ENCODE results near the gene KPRP. TPM values are rescaled to one million over a fixed set of nuclear protein-coding genes. Genes with fewer than 3 reads are reported as not detected.

Gene KPRP, protein sequence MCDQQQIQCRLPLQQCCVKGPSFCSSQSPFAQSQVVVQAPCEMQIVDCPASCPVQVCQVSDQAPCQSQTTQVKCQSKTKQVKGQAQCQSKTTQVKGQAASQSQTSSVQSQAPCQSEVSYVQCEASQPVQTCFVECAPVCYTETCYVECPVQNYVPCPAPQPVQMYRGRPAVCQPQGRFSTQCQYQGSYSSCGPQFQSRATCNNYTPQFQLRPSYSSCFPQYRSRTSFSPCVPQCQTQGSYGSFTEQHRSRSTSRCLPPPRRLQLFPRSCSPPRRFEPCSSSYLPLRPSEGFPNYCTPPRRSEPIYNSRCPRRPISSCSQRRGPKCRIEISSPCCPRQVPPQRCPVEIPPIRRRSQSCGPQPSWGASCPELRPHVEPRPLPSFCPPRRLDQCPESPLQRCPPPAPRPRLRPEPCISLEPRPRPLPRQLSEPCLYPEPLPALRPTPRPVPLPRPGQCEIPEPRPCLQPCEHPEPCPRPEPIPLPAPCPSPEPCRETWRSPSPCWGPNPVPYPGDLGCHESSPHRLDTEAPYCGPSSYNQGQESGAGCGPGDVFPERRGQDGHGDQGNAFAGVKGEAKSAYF
- total RNA-seq: not detected in 3 replicates

DNA sequence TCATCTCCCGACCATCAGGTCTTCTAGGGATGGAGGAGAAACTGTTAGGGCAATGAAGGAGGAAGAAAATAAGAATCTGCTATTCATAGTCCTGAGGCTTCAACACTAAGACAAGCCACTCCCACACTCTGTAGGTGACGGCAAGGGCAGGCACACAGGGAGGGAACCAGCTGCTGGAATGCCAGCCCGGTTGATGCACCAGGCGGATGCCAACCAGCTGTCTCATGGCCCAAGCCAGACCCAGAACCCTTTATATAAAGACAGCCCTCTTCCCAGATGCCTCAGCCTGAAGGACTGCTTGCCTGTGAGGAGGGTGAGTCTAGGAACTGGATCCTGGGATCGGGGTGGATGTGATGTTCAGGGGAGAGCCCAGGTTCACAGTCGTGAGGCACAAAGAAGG, at the start of gene KPRP:
KPRP (plus strand) TSS at position 279 of the 400 bp plus-strand sequence. CDS start 1,564 bp downstream, outside the sequence.
- Mint-ChIP-seq H3K27ac (no peak within 1 kb of the TSS), H3K4me1 (no peaks in the 10 kb centered on the region), H3K9me3 (peaks cover 76% of the 10 kb centered on the region), H3K36me3 (no peaks in the 10 kb centered on the region), H3K27me3 (ENCODE audit: low read depth) (no peaks in the 10 kb centered on the region), H3K4me3 (no peak within 1 kb of the TSS)
- no peak for DNase-seq (ENCODE audit: low spot score in 2 of 2, unreplicated experiment in 2 of 2)
- TF ChIP-seq, protein P1, sequence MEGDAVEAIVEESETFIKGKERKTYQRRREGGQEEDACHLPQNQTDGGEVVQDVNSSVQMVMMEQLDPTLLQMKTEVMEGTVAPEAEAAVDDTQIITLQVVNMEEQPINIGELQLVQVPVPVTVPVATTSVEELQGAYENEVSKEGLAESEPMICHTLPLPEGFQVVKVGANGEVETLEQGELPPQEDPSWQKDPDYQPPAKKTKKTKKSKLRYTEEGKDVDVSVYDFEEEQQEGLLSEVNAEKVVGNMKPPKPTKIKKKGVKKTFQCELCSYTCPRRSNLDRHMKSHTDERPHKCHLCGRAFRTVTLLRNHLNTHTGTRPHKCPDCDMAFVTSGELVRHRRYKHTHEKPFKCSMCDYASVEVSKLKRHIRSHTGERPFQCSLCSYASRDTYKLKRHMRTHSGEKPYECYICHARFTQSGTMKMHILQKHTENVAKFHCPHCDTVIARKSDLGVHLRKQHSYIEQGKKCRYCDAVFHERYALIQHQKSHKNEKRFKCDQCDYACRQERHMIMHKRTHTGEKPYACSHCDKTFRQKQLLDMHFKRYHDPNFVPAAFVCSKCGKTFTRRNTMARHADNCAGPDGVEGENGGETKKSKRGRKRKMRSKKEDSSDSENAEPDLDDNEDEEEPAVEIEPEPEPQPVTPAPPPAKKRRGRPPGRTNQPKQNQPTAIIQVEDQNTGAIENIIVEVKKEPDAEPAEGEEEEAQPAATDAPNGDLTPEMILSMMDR (IDR thresholded peaks at IDR 0.05; ENCODE audit: unreplicated experiment): no peak

DNA sequence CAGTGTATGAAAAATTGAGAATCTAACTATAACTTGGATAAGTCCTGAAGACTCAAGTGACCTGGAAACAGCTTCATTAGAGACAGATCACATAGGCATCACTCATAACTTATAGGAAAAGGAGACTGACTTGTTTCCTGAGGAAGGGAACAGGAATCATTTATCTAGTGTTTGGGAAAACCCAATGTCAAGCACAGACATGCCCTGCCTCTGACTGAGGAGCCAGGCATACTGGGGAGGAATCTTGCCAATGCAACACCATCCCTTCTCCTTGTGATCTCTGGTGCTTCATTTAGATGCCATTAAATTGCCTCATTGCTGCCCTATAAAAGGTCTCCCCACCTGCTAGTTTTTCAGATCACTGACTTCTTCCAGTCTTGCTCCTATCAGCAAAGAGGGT, 39.6 kb upstream of the KPRP start:
- Mint-ChIP-seq H3K4me3 (no peak overlapping the region), H3K4me1 (no peaks in the 10 kb centered on the region), H3K9me3 (peaks cover 79% of the 10 kb centered on the region), H3K27ac (no peak overlapping the region), H3K36me3 (no peaks in the 10 kb centered on the region), H3K27me3 (ENCODE audit: low read depth) (no peaks in the 10 kb centered on the region)
- DNase-seq (ENCODE audit: low spot score in 2 of 2, unreplicated experiment in 2 of 2): no peak
- TF ChIP-seq, protein P1 (IDR thresholded peaks at IDR 0.05; ENCODE audit: unreplicated experiment): no peak

DNA sequence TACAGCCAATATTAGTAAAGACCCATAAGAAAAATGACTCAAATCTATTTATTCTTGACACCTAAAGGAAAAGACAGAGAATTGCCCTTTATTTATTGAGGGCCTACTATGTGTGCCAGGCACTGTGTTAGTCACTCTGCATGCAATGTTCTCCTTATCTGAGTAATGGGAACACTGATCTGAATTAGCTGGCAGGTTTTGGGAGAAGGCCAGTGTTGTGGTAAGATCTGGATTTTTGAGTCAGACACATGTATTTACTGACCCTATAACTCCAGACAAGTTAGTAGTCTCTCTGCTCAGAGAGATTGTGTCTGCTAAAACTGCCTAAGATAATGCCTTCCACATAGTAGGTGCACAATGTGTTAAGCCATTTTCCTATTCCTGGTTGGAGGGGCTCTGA, 32.6 kb upstream of the KPRP start:
- TF ChIP-seq, protein P1 (IDR thresholded peaks at IDR 0.05; ENCODE audit: unreplicated experiment): no peak
- Mint-ChIP-seq H3K27ac (no peak overlapping the region), H3K27me3 (ENCODE audit: low read depth) (no peaks in the 10 kb centered on the region), H3K4me3 (no peak overlapping the region), H3K4me1 (no peaks in the 10 kb centered on the region), H3K36me3 (no peaks in the 10 kb centered on the region), H3K9me3 (peaks cover 70% of the 10 kb centered on the region)
- no peak for DNase-seq (ENCODE audit: low spot score in 2 of 2, unreplicated experiment in 2 of 2)

DNA sequence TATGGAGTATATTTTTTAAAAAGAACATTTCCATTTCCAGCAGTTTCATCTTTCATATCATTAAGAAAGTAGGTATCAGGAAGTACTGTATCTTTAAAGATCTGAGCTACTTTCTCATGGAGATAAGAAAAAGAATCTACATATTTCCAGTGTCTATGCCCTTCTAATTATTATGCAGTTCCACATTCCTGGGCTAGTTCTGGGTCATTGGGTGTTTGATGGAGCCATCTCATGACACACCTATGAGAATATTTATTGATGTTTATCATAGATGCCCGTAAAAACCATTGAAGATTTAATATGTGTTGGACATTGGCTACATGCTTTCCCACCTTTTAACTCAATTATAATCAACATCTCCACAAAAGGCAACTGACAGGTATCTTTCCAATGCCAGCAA, 28.8 kb upstream of the KPRP start:
- no peak overlapping the region for H3K27ac Mint-ChIP-seq
- H3K4me3 Mint-ChIP-seq: no peak overlapping the region
- no peaks in the 10 kb centered on the region for H3K36me3 Mint-ChIP-seq
- H3K27me3 Mint-ChIP-seq (ENCODE audit: low read depth): no peaks in the 10 kb centered on the region
- peaks cover 64% of the 10 kb centered on the region for H3K9me3 Mint-ChIP-seq
- no peaks in the 10 kb centered on the region for H3K4me1 Mint-ChIP-seq
- DNase-seq (ENCODE audit: low spot score in 2 of 2, unreplicated experiment in 2 of 2): no peak
- TF ChIP-seq, protein P1 (IDR thresholded peaks at IDR 0.05; ENCODE audit: unreplicated experiment): no peak

DNA sequence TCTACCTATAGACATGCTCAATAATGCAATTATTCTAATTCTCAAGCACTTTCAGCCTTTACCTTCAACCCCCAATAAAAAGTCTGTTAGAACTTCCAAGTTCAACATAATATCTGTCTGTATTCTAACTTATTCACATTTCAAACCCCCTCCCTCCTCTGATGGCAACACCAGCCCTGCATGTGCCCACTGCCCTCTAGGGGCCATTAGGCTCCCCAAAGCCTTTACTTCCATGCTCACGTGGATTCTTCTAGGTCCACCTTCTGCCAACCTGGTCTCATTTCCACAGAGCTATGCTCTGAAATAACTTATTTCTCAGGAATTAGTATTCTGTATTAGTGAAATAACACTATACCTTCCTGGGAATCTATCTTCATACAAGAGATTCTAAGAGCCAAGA, 22.2 kb upstream of the KPRP start:
- DNase-seq (ENCODE audit: low spot score in 2 of 2, unreplicated experiment in 2 of 2): no peak
- no peak overlapping the region for H3K27ac Mint-ChIP-seq
- H3K4me3 Mint-ChIP-seq: no peak overlapping the region
- peaks cover 76% of the 10 kb centered on the region for H3K9me3 Mint-ChIP-seq
- H3K27me3 Mint-ChIP-seq (ENCODE audit: low read depth): no peaks in the 10 kb centered on the region
- no peaks in the 10 kb centered on the region for H3K4me1 Mint-ChIP-seq
- TF ChIP-seq, protein P1 (IDR thresholded peaks at IDR 0.05; ENCODE audit: unreplicated experiment): no peak
- H3K36me3 Mint-ChIP-seq: no peaks in the 10 kb centered on the region
